Testis (tissue), 3 donors: ENCODE data around the gene BAZ1A. TPM values are rescaled to one million over a fixed set of nuclear protein-coding genes. Genes with fewer than 3 reads are reported as not detected.

Source experiments
- DNase-seq: peaks from one replicate; pipeline ENCODE4 v3.0.0-alpha.2; 2019
- H3K27ac ChIP-seq, 2 donors: fragments of 200-600 bp; sonication (generic); one replicate each; pipeline ENCODE4 v1.5.1; 2019
- H3K27me3 ChIP-seq: fragments of 200-600 bp; sonication (generic); one replicate; pipeline ENCODE4 v1.5.1; 2019
- H3K36me3 ChIP-seq: fragments of 200-600 bp; sonication (generic); one replicate; pipeline ENCODE4 v1.5.1; 2017; ENCODE audit warnings: low read depth; ENCODE audit errors: missing control alignments
- H3K4me1 ChIP-seq: fragments of 200-600 bp; sonication (generic); one replicate; pipeline ENCODE4 v1.5.1; 2019
- H3K4me3 ChIP-seq, 2 donors: fragments of 200-600 bp; sonication (generic); one replicate each; pipeline ENCODE4 v1.5.1; 2017 to 2019
- H3K9me3 ChIP-seq: fragments of 200-600 bp; sonication (generic); one replicate; pipeline ENCODE4 v1.5.1; 2017
- CTCF ChIP-seq, 3 experiments: fragments of 450-650 bp in 2 of 3; fragments of 200-600 bp in 1 of 3; sonication (generic) in 1 of 3; IDR thresholded peaks; one replicate each; pipeline ENCODE4 v1.5.1; 2016 to 2019; ENCODE audit warnings: antibody characterized with exemption in 3 of 3, mild to moderate bottlenecking in 2 of 3, moderate library complexity in 1 of 3
- POLR2A ChIP-seq: fragments of 450-650 bp; IDR thresholded peaks from one replicate; pipeline ENCODE4 v1.6.1; 2017; ENCODE audit warnings: antibody characterized with exemption, mild to moderate bottlenecking, moderate library complexity
- WGBS, 2 donors: methylation state at CpG; one replicate each; pipeline ENCODE4 v1.1.5; 2018; 5-methylcytosine and 5-hydroxymethylcytosine counted together
- intact Hi-C: fragments of 100-400 bp; cut with DNase I; formaldehyde crosslinking; loops from one replicate; pipeline ENCODE4 v1.15.1; 2023; ENCODE audit warnings: low total_unique reads
- polyA plus RNA-seq: library from polyadenylated mRNA; stranded (reverse); fragments of 350-450 nt; fragmentation: Illumina TruSeq; extraction: RNeasy Lipid Tissue Mini Kit (QIAGEN cat#74804); gene quantifications from one replicate; pipeline ENCODE4 v1.2.3, GENCODE V29; 2014; ENCODE audit warnings: low read depth, low replicate concordance; ENCODE audit not compliant: insufficient read depth
- total RNA-seq, 2 donors: library from RNA; depleted of rRNA; stranded (reverse); fragments of >200 nt; gene quantifications; one replicate each; pipeline ENCODE4 v1.2.3, GENCODE V29; 2016

The BAZ1A gene
- total and polyA plus RNA-seq, 3 donors from 2014 or later = 33.9 to 78.2 (median 63.1) TPM

GRCh38 chr14:34732802-34733201, 142.4 kb downstream of the BAZ1A start:
- no peaks in the 10 kb centered on the region for H3K27me3 ChIP-seq
- no peak for DNase-seq
- H3K27ac ChIP-seq = no peak overlapping the region
- no peaks in the 10 kb centered on the region for H3K36me3 ChIP-seq
- H3K4me1 ChIP-seq = no peaks in the 10 kb centered on the region
- TF ChIP-seq POLR2A = no peak
- no peak for TF ChIP-seq CTCF (IDR thresholded peaks at IDR 0.05)
- H3K9me3 ChIP-seq = no peaks in the 10 kb centered on the region
- no peak overlapping the region for H3K4me3 ChIP-seq
- 76 to 83% methylated on average over 4 of the region's 4 CpGs for WGBS, 2 donors
- intact Hi-C loops = no loop called here

- intact Hi-C loops = no loop called here
- WGBS, 2 donors = 84 to 88% methylated on average over 3 of the region's 3 CpGs
- no peak for DNase-seq
- H3K4me3 ChIP-seq = no peak overlapping the region
- no peaks in the 10 kb centered on the region for H3K4me1 ChIP-seq
- TF ChIP-seq CTCF (IDR thresholded peaks at IDR 0.05) = no peak
- TF ChIP-seq POLR2A = no peak
- no peaks in the 10 kb centered on the region for H3K36me3 ChIP-seq
- no peaks in the 10 kb centered on the region for H3K9me3 ChIP-seq
- H3K27ac ChIP-seq = no peak overlapping the region
- H3K27me3 ChIP-seq = no peaks in the 10 kb centered on the region
Measured at GRCh38 chr14:34723867-34724266, 151.3 kb downstream of the BAZ1A start.

- peak; percentile 54 for DNase-seq
- WGBS, 2 donors = 26 to 34% methylated on average over 10 of the region's 10 CpGs
- H3K4me1 ChIP-seq = no peaks in the 10 kb centered on the region
- H3K9me3 ChIP-seq = no peaks in the 10 kb centered on the region
- H3K36me3 ChIP-seq = no peaks in the 10 kb centered on the region
- H3K27me3 ChIP-seq = no peaks in the 10 kb centered on the region
- H3K4me3 ChIP-seq = no peak overlapping the region
- no peak overlapping the region for H3K27ac ChIP-seq
- intact Hi-C loops = no loop called here
- TF ChIP-seq POLR2A = no peak
- peak; percentile 46 to 82 (median 81) for TF ChIP-seq CTCF (IDR thresholded peaks at IDR 0.05)
Measured at GRCh38 chr14:34722723-34723545, 152.2 kb downstream of the BAZ1A start.

GRCh38 chr14:34721129-34721528, 154.0 kb downstream of the BAZ1A start:
- 92 to 94% methylated on average over 2 of the region's 2 CpGs for WGBS, 2 donors
- Histone ChIP-seq H3K4me3 (no peak overlapping the region), H3K36me3 (no peaks in the 10 kb centered on the region), H3K4me1 (no peaks in the 10 kb centered on the region), H3K9me3 (no peaks in the 10 kb centered on the region), H3K27ac (no peak overlapping the region), H3K27me3 (no peaks in the 10 kb centered on the region)
- TF ChIP-seq POLR2A = no peak
- no peak for TF ChIP-seq CTCF (IDR thresholded peaks at IDR 0.05)
- intact Hi-C loops = no loop called here
- DNase-seq = no peak
